ENCODE measurements around the gene ATXN7.

DNA sequence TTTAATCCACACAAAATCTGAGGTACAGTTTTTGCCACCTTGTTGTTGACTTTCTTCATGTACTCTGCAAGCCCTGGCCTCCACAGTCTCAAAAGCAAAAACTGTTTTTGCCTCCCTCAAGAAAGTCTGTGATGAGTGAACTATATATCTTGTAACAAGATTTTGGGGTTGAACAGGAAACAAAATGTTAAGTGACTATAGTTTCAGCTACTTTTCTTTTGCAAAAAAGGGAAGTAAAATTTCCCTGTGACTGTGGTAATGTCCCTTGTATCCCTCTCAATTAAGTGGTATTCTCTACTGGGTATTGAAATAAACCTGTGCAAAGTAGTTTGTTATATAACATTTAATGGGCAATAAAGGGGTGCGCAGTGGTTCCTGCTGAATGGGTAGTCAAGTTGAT, 69.8 kb downstream of the ATXN7 start:
- no peak for TF ChIP-seq EZH2 (IDR thresholded peaks at IDR 0.05; ENCODE audit: low read length, unreplicated experiment)
- TF ChIP-seq, protein P1, sequence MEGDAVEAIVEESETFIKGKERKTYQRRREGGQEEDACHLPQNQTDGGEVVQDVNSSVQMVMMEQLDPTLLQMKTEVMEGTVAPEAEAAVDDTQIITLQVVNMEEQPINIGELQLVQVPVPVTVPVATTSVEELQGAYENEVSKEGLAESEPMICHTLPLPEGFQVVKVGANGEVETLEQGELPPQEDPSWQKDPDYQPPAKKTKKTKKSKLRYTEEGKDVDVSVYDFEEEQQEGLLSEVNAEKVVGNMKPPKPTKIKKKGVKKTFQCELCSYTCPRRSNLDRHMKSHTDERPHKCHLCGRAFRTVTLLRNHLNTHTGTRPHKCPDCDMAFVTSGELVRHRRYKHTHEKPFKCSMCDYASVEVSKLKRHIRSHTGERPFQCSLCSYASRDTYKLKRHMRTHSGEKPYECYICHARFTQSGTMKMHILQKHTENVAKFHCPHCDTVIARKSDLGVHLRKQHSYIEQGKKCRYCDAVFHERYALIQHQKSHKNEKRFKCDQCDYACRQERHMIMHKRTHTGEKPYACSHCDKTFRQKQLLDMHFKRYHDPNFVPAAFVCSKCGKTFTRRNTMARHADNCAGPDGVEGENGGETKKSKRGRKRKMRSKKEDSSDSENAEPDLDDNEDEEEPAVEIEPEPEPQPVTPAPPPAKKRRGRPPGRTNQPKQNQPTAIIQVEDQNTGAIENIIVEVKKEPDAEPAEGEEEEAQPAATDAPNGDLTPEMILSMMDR (conservative IDR thresholded peaks at IDR 0.05; ENCODE audit: low read depth, low read length) = no peak
